ENCODE data around the gene PSMA6.
A peak's percentile ranks its signal among the peaks of the same experiment; 100 is the strongest.
"Not testable (repeated sequence)": the region's sequence is repeated elsewhere in the genome, so short reads cannot be mapped to it uniquely, and the experiment has no call there.

PSMA6 gene

DNA sequence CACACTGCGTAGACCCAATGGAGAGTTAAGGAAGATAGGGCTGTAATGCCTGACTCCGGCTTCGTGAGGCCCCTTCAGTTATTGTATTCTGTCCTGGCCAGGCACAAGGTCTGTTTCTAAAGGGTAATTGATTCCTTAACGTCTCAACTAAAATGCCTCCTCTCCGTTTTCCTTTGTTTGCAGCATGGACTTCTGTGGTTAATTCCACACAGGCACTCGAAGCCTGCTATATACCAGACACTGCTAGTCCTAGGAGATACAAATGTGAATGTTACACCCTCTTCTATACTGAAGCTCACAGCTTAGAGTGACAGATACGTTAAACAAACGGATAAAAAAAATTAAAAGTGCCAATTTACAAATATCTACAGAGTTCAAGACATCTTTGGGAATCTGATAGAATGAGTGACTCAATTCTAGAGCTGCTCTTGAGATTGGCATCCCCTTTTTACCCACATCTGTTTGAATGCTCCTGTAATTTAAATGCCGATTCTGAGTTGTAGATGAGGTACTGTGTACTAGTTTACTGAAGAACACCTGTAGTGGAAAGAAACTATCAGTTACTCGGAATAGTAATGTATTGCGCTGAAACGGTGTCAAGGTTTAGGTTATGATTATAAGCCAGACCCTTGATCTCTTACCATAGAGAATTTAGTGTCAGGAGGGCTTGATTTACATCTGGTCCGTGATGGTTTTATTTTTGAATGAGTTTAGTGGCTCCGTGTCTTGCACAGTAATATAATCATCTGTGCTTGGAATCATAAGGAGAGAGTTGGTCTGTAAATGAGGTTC is 784 bp downstream of the PSMA6 start:
- TF ChIP-seq ZFX (IDR thresholded peaks at IDR 0.05), result peak; percentile 57
- TF ChIP-seq, protein P1, sequence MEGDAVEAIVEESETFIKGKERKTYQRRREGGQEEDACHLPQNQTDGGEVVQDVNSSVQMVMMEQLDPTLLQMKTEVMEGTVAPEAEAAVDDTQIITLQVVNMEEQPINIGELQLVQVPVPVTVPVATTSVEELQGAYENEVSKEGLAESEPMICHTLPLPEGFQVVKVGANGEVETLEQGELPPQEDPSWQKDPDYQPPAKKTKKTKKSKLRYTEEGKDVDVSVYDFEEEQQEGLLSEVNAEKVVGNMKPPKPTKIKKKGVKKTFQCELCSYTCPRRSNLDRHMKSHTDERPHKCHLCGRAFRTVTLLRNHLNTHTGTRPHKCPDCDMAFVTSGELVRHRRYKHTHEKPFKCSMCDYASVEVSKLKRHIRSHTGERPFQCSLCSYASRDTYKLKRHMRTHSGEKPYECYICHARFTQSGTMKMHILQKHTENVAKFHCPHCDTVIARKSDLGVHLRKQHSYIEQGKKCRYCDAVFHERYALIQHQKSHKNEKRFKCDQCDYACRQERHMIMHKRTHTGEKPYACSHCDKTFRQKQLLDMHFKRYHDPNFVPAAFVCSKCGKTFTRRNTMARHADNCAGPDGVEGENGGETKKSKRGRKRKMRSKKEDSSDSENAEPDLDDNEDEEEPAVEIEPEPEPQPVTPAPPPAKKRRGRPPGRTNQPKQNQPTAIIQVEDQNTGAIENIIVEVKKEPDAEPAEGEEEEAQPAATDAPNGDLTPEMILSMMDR (conservative IDR thresholded peaks at IDR 0.05), result no peak
- peak overlapping the region; percentile 95 for H3K27ac ChIP-seq

DNA sequence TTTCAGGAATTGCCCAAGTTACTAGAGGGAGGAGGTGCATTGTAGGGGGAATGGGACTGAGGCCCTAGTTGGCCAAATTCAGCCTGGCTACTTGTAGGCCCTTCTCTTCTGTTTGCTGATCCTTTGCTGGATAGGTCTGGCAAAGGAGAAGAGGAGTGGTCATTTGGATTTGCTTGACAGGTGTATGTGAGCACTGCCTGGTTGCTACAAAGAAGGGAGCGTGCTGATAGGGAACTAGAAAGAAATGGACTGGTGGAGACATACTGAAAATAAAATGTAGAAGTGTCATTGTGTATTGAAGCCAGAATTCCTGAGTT is 3.6 kb downstream of the PSMA6 start:
- no peak overlapping the region for H3K27ac ChIP-seq
- no peak for TF ChIP-seq ZFX (IDR thresholded peaks at IDR 0.05)
- TF ChIP-seq, protein P1 (conservative IDR thresholded peaks at IDR 0.05), result no peak

DNA sequence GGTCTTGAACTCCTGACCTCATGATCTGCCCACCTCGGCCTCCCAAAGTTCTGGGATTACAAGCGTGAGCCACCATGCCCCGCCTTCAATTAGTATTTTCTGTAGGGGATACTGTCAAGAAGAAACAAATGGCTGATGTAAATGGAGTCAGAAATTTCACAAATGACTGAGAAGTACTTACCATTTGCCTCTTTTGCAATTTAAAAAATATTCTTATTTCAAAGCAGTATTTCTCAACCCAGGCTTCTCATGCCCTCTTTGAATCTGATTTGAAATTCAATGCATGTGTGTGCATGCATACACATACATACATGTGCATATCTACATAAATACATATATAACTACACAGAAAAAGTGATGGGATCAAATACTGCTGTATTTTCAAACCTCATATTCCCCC is 4.4 kb downstream of the PSMA6 start:
- H3K27ac ChIP-seq, result no peak overlapping the region
- TF ChIP-seq, protein P1 (conservative IDR thresholded peaks at IDR 0.05), result no peak
- no peak for TF ChIP-seq ZFX (IDR thresholded peaks at IDR 0.05)

DNA sequence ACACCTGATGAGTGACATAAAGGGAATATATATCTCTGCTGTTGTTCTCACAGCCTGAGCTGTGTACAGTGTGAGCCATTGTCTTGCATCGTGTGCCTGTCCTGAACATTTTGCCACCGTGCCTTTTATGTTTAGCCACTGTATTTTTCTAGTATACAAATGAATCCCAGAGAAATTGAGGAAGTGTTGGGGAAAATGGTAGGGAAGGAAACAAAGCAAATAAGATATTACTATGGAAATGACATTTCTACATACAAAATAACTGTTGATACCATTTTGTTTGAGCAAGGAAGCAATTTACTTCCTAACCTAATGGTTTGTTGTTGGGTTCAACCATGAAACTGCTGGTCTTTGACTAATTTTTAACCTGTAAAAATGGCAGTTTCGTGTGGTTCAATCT is 5.5 kb downstream of the PSMA6 start:
- H3K27ac ChIP-seq, result no peak overlapping the region
- TF ChIP-seq, protein P1 (conservative IDR thresholded peaks at IDR 0.05), result no peak
- TF ChIP-seq ZFX (IDR thresholded peaks at IDR 0.05), result no peak

DNA sequence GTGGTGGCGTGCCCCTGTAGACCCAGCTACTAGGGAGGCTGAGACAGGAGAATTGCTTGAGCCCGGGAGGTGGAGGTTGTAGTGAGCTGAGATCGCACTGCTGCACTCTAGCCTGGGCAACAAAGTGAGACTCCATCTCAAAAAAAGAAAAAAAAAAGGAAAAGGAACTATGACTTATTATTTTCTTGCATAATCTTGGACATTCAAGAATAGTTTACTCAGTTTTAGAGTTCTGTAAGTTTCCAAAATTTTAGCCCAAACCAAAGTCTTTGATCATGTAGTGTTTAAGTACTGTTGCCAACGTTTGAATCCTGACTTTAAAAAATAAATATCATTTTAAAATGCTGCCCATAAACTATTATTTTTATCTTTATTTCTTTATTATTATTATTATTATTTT is 6.2 kb downstream of the PSMA6 start:
- H3K27ac ChIP-seq, result no peak overlapping the region
- TF ChIP-seq ZFX (IDR thresholded peaks at IDR 0.05), result no peak
- TF ChIP-seq, protein P1 (conservative IDR thresholded peaks at IDR 0.05), result no peak

DNA sequence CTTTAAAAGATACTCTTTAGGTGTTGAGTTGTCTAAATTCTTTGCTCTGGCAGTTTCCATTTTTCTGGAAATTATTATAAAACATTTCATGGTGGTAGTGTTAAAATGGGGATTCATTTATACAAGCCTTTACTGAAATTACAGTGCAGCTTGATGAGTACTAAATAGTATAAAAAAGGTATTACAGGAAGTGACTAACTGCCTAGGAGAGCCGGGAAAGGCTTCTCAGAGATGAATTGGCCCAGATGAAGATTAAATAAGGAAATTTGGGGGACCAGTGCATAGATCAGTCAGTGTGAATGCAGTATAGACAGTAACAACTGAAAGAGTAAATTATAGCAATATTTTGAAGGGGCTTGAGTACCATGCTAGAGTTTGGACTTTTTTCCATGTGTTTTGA is 7.5 kb downstream of the PSMA6 start:
- no peak for TF ChIP-seq ZFX (IDR thresholded peaks at IDR 0.05)
- TF ChIP-seq, protein P1 (conservative IDR thresholded peaks at IDR 0.05), result no peak
- H3K27ac ChIP-seq, result no peak overlapping the region

DNA sequence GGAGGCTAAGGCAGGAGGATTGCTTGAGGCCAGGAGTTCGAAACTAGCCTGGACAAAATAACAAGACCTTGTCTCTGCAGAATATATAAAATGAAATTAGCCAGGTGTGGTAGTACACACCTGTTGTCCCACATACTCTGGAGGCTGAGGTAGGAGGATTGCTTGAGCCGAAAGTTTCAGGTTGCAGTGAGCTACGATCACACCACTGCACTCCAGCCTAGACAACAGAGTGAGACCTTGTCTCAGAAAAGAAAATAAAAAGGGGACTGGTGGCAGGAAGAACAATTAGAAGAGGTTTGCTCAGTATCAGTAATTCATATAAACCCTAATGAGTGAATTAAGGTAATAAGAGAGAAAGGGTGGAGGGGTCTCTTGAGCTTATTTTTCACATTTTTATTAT is 8.0 kb downstream of the PSMA6 start:
- no peak overlapping the region for H3K27ac ChIP-seq
- no peak for TF ChIP-seq ZFX (IDR thresholded peaks at IDR 0.05)
- TF ChIP-seq, protein P1 (conservative IDR thresholded peaks at IDR 0.05), result no peak

DNA sequence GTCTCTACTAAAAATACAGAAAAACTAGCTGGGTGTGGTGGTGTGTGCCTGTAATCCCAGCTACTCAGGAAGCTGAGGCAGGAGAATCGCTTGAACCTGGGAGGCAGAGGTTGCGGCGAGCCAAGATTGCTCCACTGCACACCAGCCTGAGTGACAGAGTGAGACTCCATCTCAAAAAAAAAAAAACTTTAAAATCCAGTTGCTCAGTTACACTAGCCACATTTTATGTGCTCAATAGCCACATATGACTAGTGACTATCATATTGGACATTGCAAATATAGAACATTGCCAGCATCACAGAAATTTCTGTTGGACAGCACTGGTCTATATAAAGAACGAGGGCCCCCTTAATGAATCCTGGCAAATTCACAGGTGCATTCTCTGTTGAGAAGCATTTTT is 9.2 kb downstream of the PSMA6 start:
- not testable (repeated sequence) for H3K27ac ChIP-seq
